HCT116 (cell line): ENCODE results near the gene RPLP1. TPM values are rescaled to one million over a fixed set of nuclear protein-coding genes. Genes with fewer than 3 reads are reported as not detected.

Source experiments
- ATAC-seq: fragments of 200-7000 bp; cut with Tn5 transposase; 2 replicates; pipeline ENCODE4 v1.9.1; 2020; ENCODE audit warnings: mild to moderate bottlenecking, moderate library complexity
- BruUV-seq: library from RNA; stranded (reverse); fragments of 400-500 nt; replicated peaks from 2 replicates; lab custom pipeline; 2021; lab: Mats Ljungman, UMichigan
- CTCF ChIA-PET: fragments of 300-600 bp; sonication (Branson Sonifier 250); formaldehyde crosslinking; loops from one replicate; lab custom pipeline; 2021; ENCODE audit warnings: antibody characterized with exemption; lab: Charles Lee
- POLR2A ChIA-PET: fragments of 300-600, 350-600 bp; sonication (Branson Sonifier 250); formaldehyde crosslinking; loops from one replicate; lab custom pipeline; 2021; ENCODE audit warnings: antibody characterized with exemption; lab: Charles Lee
- RAD21 ChIA-PET, 2 experiments: fragments of 300-600 bp; sonication (Branson Sonifier 250); formaldehyde crosslinking; loops; one replicate each; lab custom pipeline; 2023; ENCODE audit warnings: low total read pairs in 2 of 2; ENCODE audit not compliant: uncharacterized antibody in 2 of 2, unreplicated experiment in 2 of 2, low non-redundant PET in 1 of 2; lab: Charles Lee
- DNase-seq: peaks from one replicate; pipeline ENCODE4 v3.0.0-alpha.2; 2010; ENCODE audit warnings: low read depth, low spot score
- H2AFZ ChIP-seq: fragments of 200-600 bp; shearing (Covaris generic), sonication (generic); 2 replicates; pipeline ENCODE4 v1.6.1; 2017; ENCODE audit warnings: low read depth, mixed run types, mixed read lengths, antibody characterized with exemption, low read length; ENCODE audit not compliant: poor library complexity, severe bottlenecking
- H3K27ac ChIP-seq: 2 replicates; pipeline ENCODE4 v1.5.1; 2012; ENCODE audit warnings: low read depth, low read length
- H3K27me3 ChIP-seq: fragments of 200-600 bp; sonication (generic); 2 replicates; pipeline ENCODE4 v1.6.1; 2016; ENCODE audit warnings: mixed run types, low read length, mixed read lengths; ENCODE audit not compliant: insufficient read depth
- H3K36me3 ChIP-seq, 2 experiments: fragments of 200-500 bp in 1 of 2; fragments of 200-600 bp in 1 of 2; sonication (Bioruptor generic) in 1 of 2; sonication (generic) in 1 of 2; 2 replicates each; pipeline versions ENCODE4 v1.5.1 to v1.6.1; 2014 to 2016; ENCODE audit warnings: low read length in 2 of 2, inconsistent platforms in 1 of 2, mixed read lengths in 1 of 2, mixed run types in 1 of 2; ENCODE audit not compliant: insufficient read depth in 2 of 2, control insufficient read depth in 1 of 2
- H3K4me1 ChIP-seq, 2 experiments: fragments of 200-600 bp in 1 of 2; sonication (generic) in 1 of 2; 2 replicates each; pipeline versions ENCODE4 v1.5.1 to v1.6.1; 2012 to 2017; ENCODE audit warnings: low read length in 2 of 2, inconsistent platforms in 1 of 2, mild to moderate bottlenecking in 1 of 2, mixed read lengths in 1 of 2, mixed run types in 1 of 2, moderate library complexity in 1 of 2; ENCODE audit not compliant: insufficient read depth in 2 of 2, control insufficient read depth in 1 of 2
- H3K4me2 ChIP-seq: fragments of 200-600 bp; sonication (generic); 2 replicates; pipeline ENCODE4 v1.6.1; 2017; ENCODE audit warnings: mixed run types, low read length, mixed read lengths
- H3K4me3 ChIP-seq, 2 experiments: fragments of 200-600 bp in 1 of 2; sonication (generic) in 1 of 2; replicated peaks in 1 of 2; 2 replicates each; pipeline ENCODE4 v1.5.1; 2011 to 2016; ENCODE audit warnings: low read length in 2 of 2, control low read depth in 1 of 2, low read depth in 1 of 2, mild to moderate bottlenecking in 1 of 2, mixed read lengths in 1 of 2, mixed run types in 1 of 2
- H3K79me2 ChIP-seq: fragments of 200-600 bp; sonication (generic); 2 replicates; pipeline ENCODE4 v1.6.1; 2017; ENCODE audit warnings: mild to moderate bottlenecking, mixed run types, low read length, moderate library complexity, mixed read lengths; ENCODE audit not compliant: insufficient read depth
- H3K9ac ChIP-seq: fragments of 200-600 bp; sonication (generic); 2 replicates; pipeline ENCODE4 v1.6.1; 2016; ENCODE audit warnings: low read length, mixed read lengths
- H3K9me2 ChIP-seq: fragments of 200-600 bp; sonication (generic), shearing (Covaris generic); 2 replicates; pipeline ENCODE4 v1.6.1; 2017; ENCODE audit warnings: mixed run types, mild to moderate bottlenecking, moderate library complexity; ENCODE audit not compliant: insufficient read depth
- H3K9me3 ChIP-seq, 2 experiments: fragments of 200-500 bp in 1 of 2; fragments of 200-600 bp in 1 of 2; sonication (Bioruptor generic) in 1 of 2; sonication (generic) in 1 of 2; 2 replicates each; pipeline ENCODE4 v1.6.1; 2014 to 2017; ENCODE audit warnings: low read length in 2 of 2, mixed read lengths in 2 of 2, inconsistent platforms in 1 of 2, low read depth in 1 of 2, mild to moderate bottlenecking in 1 of 2, mixed run types in 1 of 2, moderate library complexity in 1 of 2; ENCODE audit not compliant: control insufficient read depth in 1 of 2, insufficient read depth in 1 of 2
- H4K20me1 ChIP-seq: fragments of 200-600 bp; sonication (generic), shearing (Covaris generic); 2 replicates; pipeline ENCODE4 v1.6.1; 2017; ENCODE audit warnings: mixed run types, mild to moderate bottlenecking, moderate library complexity; ENCODE audit not compliant: insufficient read depth
- ATF3 ChIP-seq: IDR thresholded peaks from 2 replicates; pipeline ENCODE4 v1.6.1; 2012
- CBX3 ChIP-seq: IDR thresholded peaks from 2 replicates; pipeline ENCODE4 v1.6.1; 2012; ENCODE audit warnings: low read depth
- CEBPB ChIP-seq: IDR thresholded peaks from 2 replicates; pipeline ENCODE4 v1.6.1; 2012; ENCODE audit warnings: low read depth
- CTCF ChIP-seq, 3 experiments: fragments of 200-600 bp in 1 of 3; sonication (generic) in 1 of 3; IDR thresholded peaks in 2 of 3; conservative IDR thresholded peaks in 1 of 3; 2 replicates each; pipeline ENCODE4 v1.5.1; 2012 to 2017; ENCODE audit warnings: low read depth in 2 of 3, low read length in 2 of 3, antibody characterized with exemption in 1 of 3, borderline replicate concordance in 1 of 3, control low read depth in 1 of 3, mild to moderate bottlenecking in 1 of 3, mixed read lengths in 1 of 3, mixed run types in 1 of 3, moderate library complexity in 1 of 3; ENCODE audit not compliant: insufficient read depth in 1 of 3
- ELF1 ChIP-seq: IDR thresholded peaks from 2 replicates; pipeline ENCODE4 v1.6.1; 2012; ENCODE audit warnings: low read depth, borderline replicate concordance
- EZH2 ChIP-seq: fragments of 200-600 bp; sonication (generic); IDR thresholded peaks from 2 replicates; pipeline ENCODE4 v1.6.1; 2017; ENCODE audit warnings: antibody characterized with exemption, mixed run types
- EZH2phosphoT487 ChIP-seq: fragments of 200-600 bp; IDR thresholded peaks from 2 replicates; pipeline ENCODE4 v1.6.1; 2018; ENCODE audit warnings: antibody characterized with exemption, borderline replicate concordance
- JUND ChIP-seq: IDR thresholded peaks from 2 replicates; pipeline ENCODE4 v1.6.1; 2012
- MAX ChIP-seq: IDR thresholded peaks from 2 replicates; pipeline ENCODE4 v1.6.1; 2012
- POLR2A ChIP-seq: IDR thresholded peaks from 2 replicates; pipeline ENCODE4 v1.7.0; 2011; ENCODE audit warnings: borderline replicate concordance; ENCODE audit not compliant: insufficient read depth, insufficient read length; ENCODE audit errors: extremely low read depth
- POLR2AphosphoS5 ChIP-seq: IDR thresholded peaks from 2 replicates; pipeline ENCODE4 v1.6.1; 2011; ENCODE audit warnings: mild to moderate bottlenecking, low read depth, low read length, moderate library complexity
- RAD21 ChIP-seq: IDR thresholded peaks from 2 replicates; pipeline ENCODE4 v1.6.1; 2012; ENCODE audit warnings: low read depth, mild to moderate bottlenecking
- REST ChIP-seq: IDR thresholded peaks from 2 replicates; pipeline ENCODE4 v1.6.1; 2012; ENCODE audit warnings: low read depth
- SIN3A ChIP-seq: IDR thresholded peaks from 2 replicates; pipeline ENCODE4 v1.6.1; 2012; ENCODE audit warnings: low read depth
- SP1 ChIP-seq: IDR thresholded peaks from 2 replicates; pipeline ENCODE4 v1.6.1; 2012; ENCODE audit warnings: low read depth
- SRF ChIP-seq: IDR thresholded peaks from 2 replicates; pipeline ENCODE4 v1.6.1; 2012; ENCODE audit warnings: low read depth
- TCF7L2 ChIP-seq: IDR thresholded peaks from 2 replicates; pipeline ENCODE4 v1.7.0; 2011; ENCODE audit warnings: borderline replicate concordance, inconsistent platforms; ENCODE audit not compliant: insufficient read depth, insufficient read length; ENCODE audit errors: extremely low read depth
- ZFX ChIP-seq: fragments of 450-650 bp; IDR thresholded peaks from 2 replicates; pipeline ENCODE4 v1.6.1; 2017
- ZNF274 ChIP-seq: fragments of 200-500 bp; sonication (Bioruptor generic); IDR thresholded peaks from 2 replicates; pipeline ENCODE4 v1.6.1; 2014; ENCODE audit warnings: mild to moderate bottlenecking, low read depth, low read length, inconsistent platforms
- intact Hi-C: fragments of 100-400 bp; cut with micrococcal nuclease; formaldehyde crosslinking; loops from 2 replicates; pipeline ENCODE4 v1.10.0; 2022
- total RNA-seq: library from RNA; stranded (reverse); gene quantifications from one replicate; pipeline ENCODE4 v1.2.1, GENCODE V29; 2021; ENCODE audit not compliant: unreplicated experiment

Gene RPLP1
- total RNA-seq, 1 experiment from 2014 or later = 3,138 TPM

GRCh38 chr15:69480932-69481331 is 28.3 kb downstream of the RPLP1 start:
- H3K36me3 ChIP-seq = no peaks in the 10 kb centered on the region
- intact Hi-C loops = no loop called here
- no peaks in the 10 kb centered on the region for H4K20me1 ChIP-seq
- no peaks in the 10 kb centered on the region for H3K79me2 ChIP-seq
- no peak overlapping the region for H3K27ac ChIP-seq
- BruUV-seq = no TSS peak
- H3K4me1 ChIP-seq = no peaks in the 10 kb centered on the region
- no peaks in the 10 kb centered on the region for H3K27me3 ChIP-seq
- ChIA-PET POLR2A (no interaction called here), RAD21 (no interaction called here), CTCF (no interaction called here)
- no peak overlapping the region for H3K4me2 ChIP-seq
- TF ChIP-seq POLR2A (no peak), SRF (no peak), CTCF (IDR thresholded peaks at IDR 0.05 in 2 of 3, conservative IDR thresholded peaks at IDR 0.05 in 1 of 3; ENCODE audit: borderline replicate concordance in 1 of 3, insufficient read depth in 1 of 3, low read depth in 2 of 3, low read length in 2 of 3) (no peak), SIN3A (no peak), SP1 (no peak), ATF3 (no peak), REST (no peak), MAX (no peak), ELF1 (no peak), TCF7L2 (no peak), ZNF274 (no peak), CEBPB (no peak), EZH2 (no peak), POLR2AphosphoS5 (no peak), EZH2phosphoT487 (no peak), ZFX (no peak), CBX3 (no peak), RAD21 (no peak), JUND (no peak)
- no peak overlapping the region for H3K4me3 ChIP-seq
- ATAC-seq = no peak
- H3K9me3 ChIP-seq = no peaks in the 10 kb centered on the region
- no peak overlapping the region for H2AFZ ChIP-seq
- no peak overlapping the region for H3K9ac ChIP-seq
- no peak for DNase-seq
- no peaks in the 10 kb centered on the region for H3K9me2 ChIP-seq
